Measurements from ENCODE around the gene PSMC1.

DNA sequence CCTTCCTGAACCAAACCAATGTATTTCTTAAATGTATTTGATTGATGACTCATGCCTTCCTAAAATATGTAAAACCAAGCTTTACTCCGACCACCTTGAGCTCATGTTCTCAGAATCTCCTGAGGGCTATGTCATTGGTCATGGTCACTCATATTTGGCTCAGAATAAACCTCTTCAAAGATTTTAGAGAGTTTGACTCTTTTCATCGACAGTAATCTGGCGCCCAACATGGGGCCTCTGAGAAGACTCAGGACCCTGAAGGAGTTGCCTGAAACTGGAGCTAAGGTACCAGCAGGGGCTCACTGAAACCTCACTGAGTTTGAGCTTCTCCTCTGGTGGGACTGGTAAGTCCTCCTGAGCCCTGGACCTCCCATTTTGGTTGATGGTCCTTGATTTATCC, 17.2 kb upstream of the PSMC1 start:
- no peak for TF ChIP-seq POLR2A (IDR thresholded peaks at IDR 0.05; ENCODE audit: low read depth)
- TF ChIP-seq, protein P1, sequence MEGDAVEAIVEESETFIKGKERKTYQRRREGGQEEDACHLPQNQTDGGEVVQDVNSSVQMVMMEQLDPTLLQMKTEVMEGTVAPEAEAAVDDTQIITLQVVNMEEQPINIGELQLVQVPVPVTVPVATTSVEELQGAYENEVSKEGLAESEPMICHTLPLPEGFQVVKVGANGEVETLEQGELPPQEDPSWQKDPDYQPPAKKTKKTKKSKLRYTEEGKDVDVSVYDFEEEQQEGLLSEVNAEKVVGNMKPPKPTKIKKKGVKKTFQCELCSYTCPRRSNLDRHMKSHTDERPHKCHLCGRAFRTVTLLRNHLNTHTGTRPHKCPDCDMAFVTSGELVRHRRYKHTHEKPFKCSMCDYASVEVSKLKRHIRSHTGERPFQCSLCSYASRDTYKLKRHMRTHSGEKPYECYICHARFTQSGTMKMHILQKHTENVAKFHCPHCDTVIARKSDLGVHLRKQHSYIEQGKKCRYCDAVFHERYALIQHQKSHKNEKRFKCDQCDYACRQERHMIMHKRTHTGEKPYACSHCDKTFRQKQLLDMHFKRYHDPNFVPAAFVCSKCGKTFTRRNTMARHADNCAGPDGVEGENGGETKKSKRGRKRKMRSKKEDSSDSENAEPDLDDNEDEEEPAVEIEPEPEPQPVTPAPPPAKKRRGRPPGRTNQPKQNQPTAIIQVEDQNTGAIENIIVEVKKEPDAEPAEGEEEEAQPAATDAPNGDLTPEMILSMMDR (IDR thresholded peaks at IDR 0.05) = no peak
- TF ChIP-seq EP300 (IDR thresholded peaks at IDR 0.05) = no peak
- TF ChIP-seq POLR2AphosphoS5 (IDR thresholded peaks at IDR 0.05) = no peak

All from esophagus muscularis mucosa (tissue), 4 donors.